Endothelial cell of umbilical vein (primary cell): Measurements from ENCODE around the gene NFIA.
A peak's percentile ranks its signal among the peaks of the same experiment; 100 is the strongest.

Experiments used
- CTCF ChIP-seq, 2 donors: IDR thresholded peaks; 1 replicate in 1 of 2; 2 replicates in 1 of 2; pipeline ENCODE4 v1.5.1; 2011; ENCODE audit warnings: low read length in 2 of 2, mild to moderate bottlenecking in 2 of 2, moderate library complexity in 2 of 2, control low read depth in 1 of 2, inconsistent platforms in 1 of 2, low read depth in 1 of 2; ENCODE audit not compliant: insufficient read depth in 1 of 2; ENCODE audit errors: extremely low read depth in 1 of 2
- EZH2 ChIP-seq: IDR thresholded peaks from 2 replicates; pipeline ENCODE4 v1.6.1; 2012; ENCODE audit warnings: borderline replicate concordance, low read depth, mild to moderate bottlenecking, moderate library complexity, low read length, inconsistent platforms; ENCODE audit not compliant: severe bottlenecking
- FOS ChIP-seq: IDR thresholded peaks from 2 replicates; pipeline ENCODE4 v1.6.1; 2011; ENCODE audit warnings: mild to moderate bottlenecking, low read length, moderate library complexity, borderline replicate concordance; ENCODE audit not compliant: insufficient read depth
- GATA2 ChIP-seq: IDR thresholded peaks from 2 replicates; pipeline ENCODE4 v1.7.0; 2011; ENCODE audit warnings: low read depth, mild to moderate bottlenecking, moderate library complexity, mixed read lengths, low read length; ENCODE audit not compliant: insufficient read length, insufficient read depth
- JUN ChIP-seq: IDR thresholded peaks from 2 replicates; pipeline ENCODE4 v1.6.1; 2011; ENCODE audit warnings: borderline replicate concordance, low read depth; ENCODE audit not compliant: insufficient read length, insufficient read depth
- MAX ChIP-seq: IDR thresholded peaks from 2 replicates; pipeline ENCODE4 v1.6.1; 2011; ENCODE audit not compliant: insufficient read depth, insufficient read length
- POLR2A ChIP-seq: IDR thresholded peaks from 2 replicates; pipeline ENCODE4 v1.6.1; 2012; ENCODE audit warnings: low read depth, mild to moderate bottlenecking, control low read depth, low read length
- POLR2AphosphoS5 ChIP-seq: IDR thresholded peaks from 2 replicates; pipeline ENCODE4 v1.6.1; 2012; ENCODE audit warnings: low read depth, mild to moderate bottlenecking, control low read depth, low read length, moderate library complexity; ENCODE audit not compliant: insufficient read depth

DNA sequence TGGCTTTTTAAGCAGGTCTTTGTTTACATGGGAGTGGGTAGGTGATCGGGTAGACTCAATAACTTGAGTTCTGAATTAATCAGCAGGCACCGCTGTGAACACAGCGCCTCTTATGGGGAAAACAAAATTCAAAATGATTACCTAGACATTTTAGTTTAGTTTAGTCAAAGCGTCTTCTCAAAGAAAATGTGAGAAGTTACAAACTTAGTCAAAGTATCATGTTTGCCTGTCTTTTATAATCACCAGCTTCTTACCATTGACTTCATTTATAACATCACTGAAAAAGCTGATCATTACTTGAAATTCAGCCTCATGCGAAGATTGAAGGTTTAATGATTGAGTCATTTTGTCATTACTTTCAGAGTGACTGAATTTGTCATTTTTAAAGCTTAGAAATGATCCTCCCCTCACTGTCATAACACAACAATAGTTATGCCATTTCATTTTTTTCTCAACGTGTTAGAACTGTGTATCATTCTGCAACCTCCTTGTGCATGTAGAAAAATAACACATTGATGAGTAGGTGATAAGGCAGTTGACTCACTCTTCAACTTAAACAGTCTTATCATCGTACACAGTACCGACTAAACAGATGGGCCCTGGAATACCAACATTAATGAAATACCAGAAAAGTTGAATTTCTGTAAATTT is 188.5 kb downstream of the NFIA start:
- TF ChIP-seq CTCF (IDR thresholded peaks at IDR 0.05; ENCODE audit: extremely low read depth in 1 of 2, insufficient read depth in 1 of 2, low read depth in 1 of 2, low read length in 2 of 2) (no peak), POLR2AphosphoS5 (no peak), MAX (no peak), EZH2 (no peak), GATA2 (peak; percentile 84), POLR2A (no peak), FOS (peak; percentile 75), JUN (peak; percentile 31)
